Memory B cell (primary cell): ENCODE data around the gene VPS37D.
A peak's percentile ranks its signal among the peaks of the same experiment; 100 is the strongest.

Source experiments
- ATAC-seq: fragments of 150-1000 bp; cut with Tn5 transposase; 2 replicates; pipeline ENCODE4 v1.10.0; 2021; ENCODE audit warnings: low read depth, mild to moderate bottlenecking, moderate library complexity
- DNase-seq, 2 donors: peaks; one replicate each; pipeline ENCODE4 v3.0.0; 2022; ENCODE audit warnings: low spot score in 2 of 2
- H3K27ac Mint-ChIP-seq: one replicate; pipeline ENCODE4 v1.8.0; 2022; ENCODE audit warnings: mild to moderate bottlenecking, moderate library complexity, mixed read lengths
- H3K27me3 Mint-ChIP-seq: one replicate; pipeline ENCODE4 v1.8.0; 2022; ENCODE audit warnings: mixed read lengths
- H3K36me3 Mint-ChIP-seq: one replicate; pipeline ENCODE4 v1.8.0; 2022; ENCODE audit warnings: mild to moderate bottlenecking, mixed read lengths
- H3K4me1 Mint-ChIP-seq: one replicate; pipeline ENCODE4 v1.8.0; 2022; ENCODE audit warnings: mixed read lengths
- H3K4me3 Mint-ChIP-seq: one replicate; pipeline ENCODE4 v1.8.0; 2022; ENCODE audit warnings: mild to moderate bottlenecking, moderate library complexity, mixed read lengths
- H3K9me3 Mint-ChIP-seq: one replicate; pipeline ENCODE4 v1.8.0; 2022; ENCODE audit warnings: mixed read lengths

Gene VPS37D

DNA sequence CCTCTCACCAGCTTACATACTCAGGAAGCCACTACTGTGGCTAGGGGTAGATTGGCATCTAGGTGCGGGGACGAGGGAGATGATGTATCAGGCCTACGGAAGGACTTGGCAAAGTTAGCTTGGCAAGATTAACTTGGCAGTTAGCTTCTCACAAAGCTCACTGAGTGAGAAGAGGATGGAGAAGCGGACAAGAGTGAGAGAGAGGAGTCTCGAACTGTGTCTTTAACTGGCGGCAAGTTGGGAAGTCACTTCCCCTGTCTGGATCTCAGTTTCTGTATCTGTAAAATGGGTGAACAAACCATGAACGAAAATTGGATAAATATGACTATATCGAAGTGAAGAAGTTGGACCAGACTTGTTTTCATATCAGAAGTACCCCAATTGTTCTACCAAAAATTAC lies 33.8 kb upstream of the VPS37D start:
- no peaks in the 10 kb centered on the region for H3K36me3 Mint-ChIP-seq
- ATAC-seq: no peak
- peaks cover 22% of the 10 kb centered on the region for H3K27me3 Mint-ChIP-seq

GRCh38 chr7:73635428-73636200 lies 32.0 kb upstream of the VPS37D start:
- H3K4me1 Mint-ChIP-seq: peaks cover 2% of the 10 kb centered on the region
- H3K4me3 Mint-ChIP-seq: no peak overlapping the region
- H3K27ac Mint-ChIP-seq: no peak overlapping the region
- DNase-seq (no peak), ATAC-seq (no peak)
- H3K27me3 Mint-ChIP-seq: peaks cover 20% of the 10 kb centered on the region
- peaks cover 1% of the 10 kb centered on the region for H3K9me3 Mint-ChIP-seq
- H3K36me3 Mint-ChIP-seq: no peaks in the 10 kb centered on the region

More for the DNA sequence above, 33.8 kb upstream of the VPS37D start:
- no peak for DNase-seq
- Mint-ChIP-seq H3K4me3 (no peak overlapping the region), H3K9me3 (peaks cover 1% of the 10 kb centered on the region), H3K4me1 (peaks cover 2% of the 10 kb centered on the region), H3K27ac (no peak overlapping the region)

DNA sequence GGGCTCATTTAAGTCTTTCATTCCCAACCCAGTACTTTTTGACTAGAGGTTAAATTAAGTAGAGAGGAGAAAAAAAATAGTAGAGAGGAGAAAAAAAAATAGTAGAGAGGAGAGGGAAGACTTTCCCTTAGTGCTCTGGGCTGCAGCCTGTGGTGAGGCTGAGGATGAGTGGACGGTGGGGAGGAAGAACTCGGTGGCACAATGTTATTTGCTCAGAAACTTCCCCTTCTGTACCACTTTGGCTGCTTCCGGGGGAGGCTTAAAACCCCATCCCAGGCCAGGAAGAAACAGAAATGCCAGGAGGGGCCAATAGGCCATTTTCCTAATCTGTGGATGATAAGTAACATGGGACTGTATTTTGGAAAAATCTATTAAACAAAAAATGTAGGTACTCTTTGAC lies 28.7 kb upstream of the VPS37D start:
- DNase-seq (no peak), ATAC-seq (no peak)
- Mint-ChIP-seq H3K4me3 (no peak overlapping the region), H3K27me3 (peaks cover 12% of the 10 kb centered on the region), H3K36me3 (peaks cover 1% of the 10 kb centered on the region), H3K4me1 (no peaks in the 10 kb centered on the region), H3K9me3 (peaks cover 3% of the 10 kb centered on the region), H3K27ac (no peak overlapping the region)

- ATAC-seq (no peak), DNase-seq (no peak)
- Mint-ChIP-seq H3K36me3 (peaks cover 1% of the 10 kb centered on the region), H3K4me3 (no peak overlapping the region), H3K27ac (no peak overlapping the region), H3K9me3 (peaks cover 2% of the 10 kb centered on the region), H3K27me3 (peaks cover 14% of the 10 kb centered on the region), H3K4me1 (no peaks in the 10 kb centered on the region)
Measured at GRCh38 chr7:73642834-73643233, 24.8 kb upstream of the VPS37D start.

GRCh38 chr7:73644688-73645286 lies 22.8 kb upstream of the VPS37D start:
- Mint-ChIP-seq H3K27me3 (peaks cover 28% of the 10 kb centered on the region), H3K4me1 (peaks cover 15% of the 10 kb centered on the region), H3K36me3 (peaks cover 5% of the 10 kb centered on the region), H3K27ac (no peak overlapping the region), H3K9me3 (peaks cover 2% of the 10 kb centered on the region), H3K4me3 (no peak overlapping the region)
- no peak for DNase-seq
- ATAC-seq: no peak

GRCh38 chr7:73645643-73646174 lies 21.9 kb upstream of the VPS37D start:
- Mint-ChIP-seq H3K4me3 (no peak overlapping the region), H3K9me3 (peaks cover 2% of the 10 kb centered on the region), H3K27me3 (peaks cover 30% of the 10 kb centered on the region), H3K4me1 (peaks cover 15% of the 10 kb centered on the region), H3K36me3 (peaks cover 5% of the 10 kb centered on the region), H3K27ac (no peak overlapping the region)
- DNase-seq: no peak
- no peak for ATAC-seq

DNA sequence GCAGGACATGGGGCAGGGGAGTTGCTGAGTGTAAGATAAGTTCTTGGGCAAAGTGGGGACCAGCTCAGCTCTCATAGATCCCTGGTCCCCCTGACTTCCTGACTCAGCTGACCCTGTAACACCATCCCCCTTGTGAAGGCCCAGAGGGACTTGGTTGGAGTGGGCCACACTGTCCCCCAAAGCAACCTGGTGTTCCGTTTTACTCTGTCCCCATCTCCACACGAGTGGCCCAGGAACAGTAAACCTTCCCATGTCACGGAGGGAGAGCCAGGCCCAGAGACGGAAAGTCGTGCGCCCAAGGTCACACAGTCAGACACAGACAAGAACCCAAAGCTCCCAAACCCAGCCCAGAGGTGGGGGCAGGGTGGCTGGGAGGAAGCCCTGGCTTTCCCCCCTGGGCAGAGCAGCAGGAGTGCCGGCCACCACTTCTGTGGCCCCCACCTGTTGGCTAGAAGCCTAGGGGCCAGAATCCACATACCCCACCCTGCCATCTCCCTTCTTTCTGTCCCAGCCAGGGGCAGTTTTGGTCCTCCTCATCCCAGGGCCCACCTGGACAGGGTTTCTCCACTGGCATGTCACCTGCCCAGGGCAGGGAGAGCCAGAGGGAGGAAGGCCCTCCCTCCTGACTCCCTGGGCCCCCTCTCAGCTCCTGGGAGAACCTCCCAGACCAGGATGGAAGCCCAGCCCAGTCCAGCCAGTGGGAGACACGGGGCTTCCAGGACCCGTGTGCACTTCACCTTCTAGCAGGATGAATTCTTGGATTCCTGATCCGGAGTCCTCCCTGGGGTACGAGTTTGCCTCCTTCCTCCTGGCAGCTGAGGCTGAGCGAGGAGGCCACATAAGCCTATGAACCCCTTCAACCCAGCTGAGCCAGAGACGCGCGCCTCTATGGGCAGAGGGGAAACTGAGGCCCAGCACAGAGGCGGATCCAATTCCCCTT lies 20.6 kb upstream of the VPS37D start:
- DNase-seq (no peak), ATAC-seq (no peak)
- H3K27me3 Mint-ChIP-seq: peaks cover 33% of the 10 kb centered on the region
- H3K9me3 Mint-ChIP-seq: no peaks in the 10 kb centered on the region
- H3K4me3 Mint-ChIP-seq: peak overlapping the region; percentile 30
- no peak overlapping the region for H3K27ac Mint-ChIP-seq
- H3K4me1 Mint-ChIP-seq: peaks cover 15% of the 10 kb centered on the region
- peaks cover 3% of the 10 kb centered on the region for H3K36me3 Mint-ChIP-seq

DNA sequence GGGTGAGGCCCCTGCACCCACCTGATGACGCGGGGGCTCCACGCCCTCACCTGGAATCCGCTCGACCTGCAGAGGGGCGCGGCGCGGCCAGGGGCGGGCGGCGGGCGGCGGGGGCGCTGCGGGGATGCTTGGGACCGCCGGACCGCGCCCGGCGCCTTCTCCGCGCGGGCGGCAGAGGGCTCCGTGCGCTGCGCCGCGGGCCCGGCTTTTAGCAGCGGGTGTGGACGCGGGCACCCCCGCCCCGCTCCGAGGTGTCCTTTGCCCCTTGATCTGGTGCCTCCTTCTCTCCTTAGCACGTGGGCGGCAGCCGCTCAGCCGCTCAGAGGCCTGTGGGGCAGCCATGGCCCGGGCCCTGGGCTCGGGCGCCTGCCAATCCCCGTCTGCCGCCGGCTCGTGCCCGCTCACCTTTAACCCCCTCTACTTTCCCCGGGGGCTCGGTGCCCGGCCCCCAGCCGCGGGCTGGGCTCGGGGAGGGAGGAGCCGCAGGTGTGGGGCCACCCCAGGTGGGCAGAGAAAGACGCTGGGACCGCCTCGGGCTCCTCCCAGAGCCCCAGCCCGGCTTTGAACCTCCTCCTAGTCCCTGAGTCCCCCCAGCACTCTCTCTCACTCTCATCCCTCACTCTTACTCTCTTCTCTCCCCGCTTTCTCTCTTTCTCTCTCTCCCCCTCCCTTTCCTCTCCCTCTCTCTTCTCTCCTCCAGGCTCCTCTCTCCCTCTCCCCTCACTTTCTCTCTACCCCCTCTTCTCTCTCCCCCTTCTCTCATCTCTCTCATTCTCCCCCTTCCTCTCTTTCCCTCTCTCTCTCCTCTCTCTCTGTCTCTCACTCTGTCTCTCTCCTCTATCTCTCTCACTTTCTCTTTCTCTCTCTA lies 19.7 kb upstream of the VPS37D start:
- Mint-ChIP-seq H3K4me1 (peaks cover 15% of the 10 kb centered on the region), H3K9me3 (no peaks in the 10 kb centered on the region), H3K27ac (peak overlapping the region; percentile 28), H3K4me3 (peak overlapping the region; percentile 83), H3K27me3 (peaks cover 37% of the 10 kb centered on the region), H3K36me3 (peaks cover 3% of the 10 kb centered on the region)
- ATAC-seq (peak; percentile 85), DNase-seq (peak in 1 of 2 donors; percentile 45)

GRCh38 chr7:73648593-73649332 lies 18.9 kb upstream of the VPS37D start:
- H3K4me1 Mint-ChIP-seq: peaks cover 15% of the 10 kb centered on the region
- DNase-seq: no peak
- H3K27ac Mint-ChIP-seq: peak overlapping the region; percentile 28
- ATAC-seq: no peak
- peaks cover 3% of the 10 kb centered on the region for H3K36me3 Mint-ChIP-seq
- peak overlapping the region; percentile 83 for H3K4me3 Mint-ChIP-seq
- H3K27me3 Mint-ChIP-seq: peaks cover 38% of the 10 kb centered on the region
- no peaks in the 10 kb centered on the region for H3K9me3 Mint-ChIP-seq

DNA sequence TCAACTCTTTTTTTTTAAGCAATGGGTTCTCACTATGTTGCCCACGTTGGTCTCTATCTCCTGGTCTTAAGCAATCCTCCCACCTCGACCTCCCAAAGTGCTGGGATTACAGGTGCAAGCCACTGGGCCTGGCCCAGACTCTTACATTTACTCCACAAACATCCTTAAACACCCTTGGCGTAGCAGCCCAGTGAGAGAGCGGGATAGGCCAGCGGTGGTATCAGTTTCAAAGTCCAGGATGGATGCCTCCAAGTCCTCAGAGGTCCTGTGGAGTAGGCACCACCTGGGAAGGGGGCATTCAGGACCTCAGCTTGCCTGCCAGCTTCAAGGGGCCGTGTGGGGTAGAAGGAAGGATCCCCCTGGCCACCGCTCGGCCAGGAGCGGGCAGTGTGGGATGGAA lies 18.1 kb upstream of the VPS37D start:
- Mint-ChIP-seq H3K4me1 (peaks cover 15% of the 10 kb centered on the region), H3K36me3 (peaks cover 3% of the 10 kb centered on the region), H3K27me3 (peaks cover 38% of the 10 kb centered on the region), H3K9me3 (no peaks in the 10 kb centered on the region), H3K4me3 (peak overlapping the region; percentile 15), H3K27ac (no peak overlapping the region)
- no peak for ATAC-seq
- DNase-seq: no peak

GRCh38 chr7:73650524-73650923 lies 17.1 kb upstream of the VPS37D start:
- Mint-ChIP-seq H3K9me3 (no peaks in the 10 kb centered on the region), H3K27me3 (peaks cover 44% of the 10 kb centered on the region), H3K4me3 (no peak overlapping the region), H3K36me3 (peaks cover 3% of the 10 kb centered on the region), H3K4me1 (peaks cover 15% of the 10 kb centered on the region), H3K27ac (no peak overlapping the region)
- no peak for ATAC-seq
- no peak for DNase-seq

DNA sequence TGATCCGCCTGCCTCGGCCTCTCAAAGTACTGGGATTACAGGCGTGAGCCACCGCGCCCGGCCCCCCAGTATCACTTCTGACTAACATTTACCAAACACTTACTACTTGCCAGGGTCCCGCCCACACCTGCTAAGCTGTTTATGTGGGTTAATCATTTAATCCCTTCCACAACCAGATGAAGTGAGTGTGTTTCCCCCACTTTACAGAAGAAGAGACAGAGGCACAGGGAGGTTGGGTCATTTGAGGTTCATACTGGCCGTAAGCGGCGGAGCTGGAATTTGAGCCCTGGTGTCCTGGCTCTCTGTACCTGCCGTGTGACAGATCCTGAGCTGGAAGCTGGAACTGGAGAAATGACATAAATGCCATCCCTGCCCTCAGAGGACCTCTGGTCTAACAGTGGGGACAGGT lies 15.1 kb upstream of the VPS37D start:
- peaks cover 35% of the 10 kb centered on the region for H3K27me3 Mint-ChIP-seq
- DNase-seq: no peak
- H3K4me3 Mint-ChIP-seq: no peak overlapping the region
- H3K4me1 Mint-ChIP-seq: peaks cover 15% of the 10 kb centered on the region
- peaks cover 3% of the 10 kb centered on the region for H3K36me3 Mint-ChIP-seq
- no peak for ATAC-seq
- H3K9me3 Mint-ChIP-seq: no peaks in the 10 kb centered on the region
- H3K27ac Mint-ChIP-seq: no peak overlapping the region
